NCI-H1417 treated with DMSO at 0.1 percent for 48 hours (cell line): ENCODE measurements around the gene MRPS2.
"Not testable (repeated sequence)": the region's sequence is repeated elsewhere in the genome, so short reads cannot be mapped to it uniquely, and the experiment has no call there.

Source experiments
- DNase-seq: peaks from one replicate; lab custom pipeline; 2025; lab: John Stamatoyannopoulos, UW

The MRPS2 gene

GRCh38 chr9:135534826-135535225 lies 34.3 kb downstream of the MRPS2 start:
- not testable (repeated sequence) for DNase-seq

GRCh38 chr9:135535631-135536030 lies 35.1 kb downstream of the MRPS2 start:
- DNase-seq: not testable (repeated sequence)

- no peak for DNase-seq
These were observed 35.7 kb downstream of the MRPS2 start for GRCh38 chr9:135536216-135536615.

GRCh38 chr9:135543262-135543894 lies 42.9 kb downstream of the MRPS2 start:
- DNase-seq: not testable (repeated sequence)

GRCh38 chr9:135544981-135545635 lies 44.6 kb downstream of the MRPS2 start:
- no peak for DNase-seq

GRCh38 chr9:135545646-135546176 lies 45.2 kb downstream of the MRPS2 start, which contains the start of gene OBP2A:
Gene OBP2A (plus strand): TSS chr9:135546126. CDS start chr9:135546181, 55 bp downstream.
- not testable (repeated sequence) for DNase-seq

GRCh38 chr9:135546792-135547617 lies 46.5 kb downstream of the MRPS2 start:
- not testable (repeated sequence) for DNase-seq

- DNase-seq: no peak
These were observed 47.6 kb downstream of the MRPS2 start for GRCh38 chr9:135547756-135548736.

- not testable (repeated sequence) for DNase-seq
These were observed 49.2 kb downstream of the MRPS2 start for GRCh38 chr9:135549478-135550343.

GRCh38 chr9:135550344-135550918 lies 49.9 kb downstream of the MRPS2 start:
- no peak for DNase-seq

GRCh38 chr9:135551031-135551430 lies 50.5 kb downstream of the MRPS2 start:
- DNase-seq: no peak

GRCh38 chr9:135551456-135551855 lies 51.0 kb downstream of the MRPS2 start:
- DNase-seq: no peak

GRCh38 chr9:135552021-135552697 lies 51.7 kb downstream of the MRPS2 start:
- no peak for DNase-seq

- DNase-seq: no peak
These were observed 52.3 kb downstream of the MRPS2 start for GRCh38 chr9:135552698-135553171.
